HG02763 (cell line): ENCODE measurements around the gene PGS1.
"Not testable (repeated sequence)": the region's sequence is repeated elsewhere in the genome, so short reads cannot be mapped to it uniquely, and the experiment has no call there.

ENCODE experiments used
- ATAC-seq: cut with Tn5 transposase; IDR thresholded peaks from one replicate; pipeline ENCODE4 v1.9.1; 2021; ENCODE audit warnings: mild to moderate bottlenecking, moderate library complexity; ENCODE audit not compliant: unreplicated experiment

Gene PGS1, protein sequence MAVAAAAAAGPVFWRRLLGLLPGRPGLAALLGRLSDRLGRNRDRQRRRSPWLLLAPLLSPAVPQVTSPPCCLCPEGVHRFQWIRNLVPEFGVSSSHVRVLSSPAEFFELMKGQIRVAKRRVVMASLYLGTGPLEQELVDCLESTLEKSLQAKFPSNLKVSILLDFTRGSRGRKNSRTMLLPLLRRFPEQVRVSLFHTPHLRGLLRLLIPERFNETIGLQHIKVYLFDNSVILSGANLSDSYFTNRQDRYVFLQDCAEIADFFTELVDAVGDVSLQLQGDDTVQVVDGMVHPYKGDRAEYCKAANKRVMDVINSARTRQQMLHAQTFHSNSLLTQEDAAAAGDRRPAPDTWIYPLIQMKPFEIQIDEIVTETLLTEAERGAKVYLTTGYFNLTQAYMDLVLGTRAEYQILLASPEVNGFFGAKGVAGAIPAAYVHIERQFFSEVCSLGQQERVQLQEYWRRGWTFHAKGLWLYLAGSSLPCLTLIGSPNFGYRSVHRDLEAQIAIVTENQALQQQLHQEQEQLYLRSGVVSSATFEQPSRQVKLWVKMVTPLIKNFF

DNA sequence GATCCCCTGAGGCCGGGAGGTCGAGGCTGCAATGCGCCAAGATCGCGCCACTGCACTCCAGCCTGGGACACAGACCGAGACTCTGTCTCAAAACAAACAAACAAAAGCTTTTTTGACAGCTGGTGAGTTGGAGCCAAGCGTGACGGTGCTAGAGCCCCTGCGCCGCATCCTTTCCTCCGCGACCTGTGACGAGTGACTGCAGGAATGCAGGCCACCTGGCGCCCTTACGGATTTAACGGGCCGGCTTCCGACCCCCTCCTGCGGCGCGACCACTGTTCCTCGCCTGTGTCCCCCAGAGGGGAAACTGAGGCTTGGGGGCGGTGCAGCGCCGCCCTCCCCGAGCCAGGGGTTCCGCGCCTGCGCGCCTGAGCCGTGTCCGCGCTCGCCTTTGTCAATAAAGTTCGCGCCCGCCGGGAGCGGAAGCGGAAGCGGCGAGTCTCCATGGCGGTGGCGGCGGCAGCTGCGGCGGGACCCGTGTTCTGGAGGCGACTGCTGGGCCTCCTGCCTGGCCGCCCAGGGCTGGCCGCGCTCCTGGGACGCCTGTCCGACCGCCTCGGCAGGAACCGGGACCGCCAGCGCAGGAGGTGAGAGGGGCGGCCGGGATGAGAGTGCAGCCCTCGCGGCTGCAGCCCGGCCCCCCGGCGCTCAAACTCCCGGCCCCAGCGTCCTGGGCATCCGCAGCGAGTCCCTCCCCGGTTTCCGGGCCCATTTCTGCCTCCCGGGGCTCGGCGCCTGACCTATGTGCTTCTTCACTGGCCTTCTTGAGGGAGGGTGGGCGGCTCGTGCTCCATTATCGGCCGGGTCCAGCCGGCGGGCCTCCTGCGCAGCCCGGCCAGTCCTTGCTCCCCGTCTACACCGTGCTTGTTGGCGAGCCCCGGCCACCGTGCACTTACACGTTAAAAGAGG, at the start of gene PGS1:
Gene PGS1 (plus strand): TSS at position 425 of the 906 bp plus-strand sequence. CDS start 17 bp downstream, at position 442.
- peak; percentile 61 for ATAC-seq

DNA sequence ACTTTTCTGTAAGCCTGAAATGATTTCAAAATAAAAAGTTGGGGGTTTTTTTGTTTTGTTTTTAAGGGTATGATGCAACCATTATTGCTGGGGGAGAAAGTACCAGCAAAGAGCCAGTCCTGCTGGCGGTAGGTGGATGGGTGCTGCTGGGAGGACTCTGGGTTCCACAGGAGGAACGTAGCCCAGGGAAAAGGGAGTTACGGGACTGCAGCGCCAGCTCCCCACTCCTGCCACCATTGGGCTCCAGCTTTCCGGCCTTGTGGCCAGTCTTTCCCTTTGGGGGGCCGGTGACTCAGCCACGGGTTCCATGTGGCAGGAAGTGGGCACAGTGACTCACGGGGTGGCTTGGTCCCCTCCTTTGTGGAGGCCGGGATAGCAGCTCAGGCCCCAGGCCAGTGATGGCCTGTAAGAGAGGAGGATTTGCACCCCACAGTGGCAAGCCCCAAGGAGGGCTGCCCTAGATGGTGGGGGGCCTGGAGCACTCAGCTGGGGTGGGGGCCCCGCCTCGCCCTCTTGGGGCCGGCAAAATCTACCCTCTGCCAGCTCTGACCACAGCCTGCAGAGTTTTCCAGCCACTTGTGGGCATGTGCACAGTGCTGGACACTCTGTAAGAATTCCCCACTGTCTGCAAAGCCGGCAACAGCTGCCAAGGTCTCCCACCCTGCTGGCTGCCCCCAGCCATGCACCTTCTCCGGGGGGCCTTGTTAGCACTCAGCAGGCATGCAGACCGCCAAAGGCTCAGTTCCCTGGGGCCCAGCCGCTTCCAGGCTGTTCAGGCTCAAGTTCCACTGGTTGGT, 49.0 kb upstream of the PGS1 start:
- no peak for ATAC-seq

DNA sequence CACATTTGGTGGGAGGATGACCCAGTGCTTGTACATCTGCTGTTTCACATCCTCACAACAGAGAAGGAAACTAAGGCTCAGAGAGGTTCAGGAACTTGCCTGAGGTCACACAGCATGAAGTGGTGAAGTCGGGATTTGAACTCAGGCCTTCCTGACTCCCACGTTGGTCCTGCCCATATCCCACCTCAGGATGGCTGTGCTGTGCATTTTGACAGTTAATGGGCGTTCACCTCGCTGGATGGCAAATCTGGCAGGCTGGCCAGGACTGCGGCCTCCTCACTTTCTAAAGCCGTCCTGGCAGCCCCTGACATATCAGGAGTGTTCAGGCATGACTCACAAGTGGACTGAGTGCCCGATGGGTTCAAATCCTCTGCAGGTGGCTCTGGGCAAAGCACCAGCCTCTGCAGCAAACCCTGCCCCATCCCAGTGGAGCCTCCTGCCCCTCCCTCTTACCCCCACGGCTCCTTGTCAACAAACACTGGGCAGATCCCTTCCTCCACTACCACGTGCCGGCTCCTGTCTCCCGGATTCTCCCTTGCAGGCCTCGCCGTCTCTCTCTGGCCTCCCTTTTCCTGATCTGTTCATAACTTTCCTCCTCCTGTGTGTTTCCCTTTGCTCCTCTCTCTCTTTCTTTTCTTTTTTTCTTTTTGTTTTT, 47.8 kb upstream of the PGS1 start:
- no peak for ATAC-seq

DNA sequence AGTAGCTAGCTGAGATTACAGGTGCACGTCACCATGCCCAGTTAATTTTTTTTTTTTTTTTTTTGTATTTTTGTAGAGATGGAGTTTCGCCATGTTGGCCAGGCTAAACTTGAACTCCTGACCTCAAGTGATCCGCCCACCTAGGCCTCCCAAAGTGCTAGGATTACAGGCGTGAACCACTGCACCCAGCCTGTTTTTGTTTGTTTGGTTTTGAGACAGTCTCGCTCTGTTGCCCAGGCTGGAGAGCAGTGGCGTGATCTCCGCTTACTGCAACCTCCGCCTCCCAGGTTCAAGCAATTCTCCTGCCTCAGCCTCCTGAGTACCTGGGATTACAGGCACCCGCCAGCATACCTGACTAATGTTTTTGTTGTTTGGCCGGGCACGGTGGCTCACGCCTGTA, 47.1 kb upstream of the PGS1 start:
- not testable (repeated sequence) for ATAC-seq

DNA sequence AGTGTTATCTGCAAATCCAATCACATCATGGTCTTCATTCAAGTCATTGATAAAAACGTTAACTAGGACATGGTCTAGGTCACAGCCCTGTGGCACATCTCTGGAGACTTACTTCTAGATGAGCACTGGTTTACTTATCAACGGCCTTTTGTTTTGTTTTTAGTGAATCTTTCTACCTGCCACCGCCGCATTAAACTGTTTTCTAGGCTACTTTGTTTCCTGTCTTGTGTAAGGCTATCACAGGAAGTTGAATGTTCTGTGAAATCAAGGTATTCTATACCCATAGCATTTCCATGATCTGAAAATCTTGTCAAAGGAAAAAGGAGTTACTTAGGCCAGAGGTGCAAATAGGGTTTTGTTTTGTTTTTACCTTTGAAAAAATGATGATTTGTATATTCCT, 45.5 kb upstream of the PGS1 start:
- ATAC-seq = no peak

GRCh38 chr17:78335209-78335608, 43.2 kb upstream of the PGS1 start:
- no peak for ATAC-seq

DNA sequence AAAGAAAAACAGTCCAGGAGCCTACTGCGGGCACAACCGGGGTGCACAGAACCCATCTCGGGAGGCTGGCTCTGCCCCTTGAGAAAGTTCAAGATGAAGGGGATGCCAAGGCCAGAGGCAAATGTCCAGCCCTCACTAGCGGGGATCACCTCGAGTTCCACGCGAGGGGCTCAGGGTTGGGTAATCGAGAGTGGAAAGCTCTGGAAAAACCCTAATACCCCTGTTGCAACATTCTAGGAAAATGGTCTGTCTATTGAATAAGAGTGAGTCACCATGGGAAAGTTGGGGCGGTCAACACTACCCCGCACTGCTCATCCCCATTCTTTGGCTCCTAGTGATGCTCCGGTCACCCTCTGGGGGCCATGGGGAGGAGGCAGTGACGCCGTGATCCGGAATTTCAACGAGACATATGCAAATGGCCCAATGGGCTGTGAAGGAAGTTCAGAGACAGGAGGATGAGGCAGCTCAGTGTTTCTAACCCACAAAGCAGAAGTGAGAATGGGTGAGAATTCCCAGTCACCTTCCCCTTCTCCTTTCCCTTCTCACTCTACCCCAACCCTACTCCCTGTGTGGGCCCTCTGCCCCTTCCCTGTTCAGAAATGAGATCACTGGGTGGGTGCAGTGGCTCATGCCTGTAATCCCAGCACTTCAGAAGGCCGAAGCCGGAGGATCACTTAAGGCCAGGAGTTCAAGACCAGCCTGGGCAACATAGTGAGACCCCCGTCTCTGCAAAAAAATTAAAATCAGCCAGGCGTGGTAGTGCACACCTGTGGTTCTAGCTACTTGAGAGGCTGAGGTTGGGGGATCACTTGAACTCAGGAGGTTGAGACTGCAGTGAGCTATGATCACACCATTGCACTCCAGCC, 41.0 kb upstream of the PGS1 start:
- ATAC-seq = peak; percentile 51

- ATAC-seq = no peak
These were observed 39.8 kb upstream of the PGS1 start for GRCh38 chr17:78338486-78339259.

- ATAC-seq = no peak
These were observed 38.1 kb upstream of the PGS1 start for GRCh38 chr17:78340183-78340955.

GRCh38 chr17:78341559-78342448, 36.6 kb upstream of the PGS1 start:
- no peak for ATAC-seq

- ATAC-seq = no peak
These were observed 35.8 kb upstream of the PGS1 start for GRCh38 chr17:78342449-78343186.

- no peak for ATAC-seq
These were observed 35.3 kb upstream of the PGS1 start for GRCh38 chr17:78343187-78343542.

GRCh38 chr17:78343543-78344201, 34.8 kb upstream of the PGS1 start:
- ATAC-seq = no peak

DNA sequence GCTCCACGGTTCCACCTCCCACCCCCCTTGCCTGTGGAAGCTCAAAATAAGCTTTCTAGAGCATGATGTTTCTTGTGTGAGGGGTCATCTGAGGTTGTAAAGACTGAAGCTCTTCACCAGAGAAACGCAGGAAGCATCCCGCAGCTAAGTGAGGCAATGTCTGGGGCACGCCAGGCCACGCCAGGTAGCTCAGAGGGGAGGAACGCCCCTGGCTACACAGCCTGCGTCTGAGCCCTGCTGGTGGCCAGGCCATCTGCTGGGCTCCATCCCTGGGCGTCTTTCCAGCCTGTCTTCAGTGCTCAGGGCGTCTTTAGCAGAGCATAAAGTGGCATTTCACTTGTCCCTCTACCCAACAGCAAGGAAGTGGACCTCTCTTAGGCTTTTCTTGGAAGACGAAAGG, 33.8 kb upstream of the PGS1 start:
- no peak for ATAC-seq

DNA sequence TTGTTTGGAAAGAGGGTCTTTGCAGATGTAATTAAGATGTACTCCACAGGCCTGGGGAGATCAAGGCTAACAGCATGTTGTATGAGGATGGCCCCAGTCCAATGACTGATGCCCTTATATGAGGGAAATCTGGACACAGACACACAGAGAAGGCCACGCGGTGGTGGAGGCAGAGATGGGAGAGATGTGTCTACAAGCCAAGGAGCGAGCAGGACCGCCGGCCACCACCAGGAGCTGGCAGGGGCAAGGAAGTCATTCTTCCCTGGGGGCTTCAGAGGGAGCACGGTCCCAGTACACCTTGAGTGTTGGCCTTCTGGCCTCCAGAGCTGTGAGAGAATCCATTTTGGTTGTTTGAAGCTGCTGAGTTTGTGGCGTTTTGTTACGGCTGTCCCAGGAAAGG, 33.3 kb upstream of the PGS1 start:
- no peak for ATAC-seq
